Astrocyte of the hippocampus (primary cell): Measurements from ENCODE around the gene PRDX1.
"Not testable (repeated sequence)": the region's sequence is repeated elsewhere in the genome, so short reads cannot be mapped to it uniquely, and the experiment has no call there.

ENCODE experiments used
- DNase-seq: peaks from one replicate; pipeline ENCODE4 v3.0.0; 2011; ENCODE audit warnings: low read depth, low spot score

The PRDX1 gene

DNA sequence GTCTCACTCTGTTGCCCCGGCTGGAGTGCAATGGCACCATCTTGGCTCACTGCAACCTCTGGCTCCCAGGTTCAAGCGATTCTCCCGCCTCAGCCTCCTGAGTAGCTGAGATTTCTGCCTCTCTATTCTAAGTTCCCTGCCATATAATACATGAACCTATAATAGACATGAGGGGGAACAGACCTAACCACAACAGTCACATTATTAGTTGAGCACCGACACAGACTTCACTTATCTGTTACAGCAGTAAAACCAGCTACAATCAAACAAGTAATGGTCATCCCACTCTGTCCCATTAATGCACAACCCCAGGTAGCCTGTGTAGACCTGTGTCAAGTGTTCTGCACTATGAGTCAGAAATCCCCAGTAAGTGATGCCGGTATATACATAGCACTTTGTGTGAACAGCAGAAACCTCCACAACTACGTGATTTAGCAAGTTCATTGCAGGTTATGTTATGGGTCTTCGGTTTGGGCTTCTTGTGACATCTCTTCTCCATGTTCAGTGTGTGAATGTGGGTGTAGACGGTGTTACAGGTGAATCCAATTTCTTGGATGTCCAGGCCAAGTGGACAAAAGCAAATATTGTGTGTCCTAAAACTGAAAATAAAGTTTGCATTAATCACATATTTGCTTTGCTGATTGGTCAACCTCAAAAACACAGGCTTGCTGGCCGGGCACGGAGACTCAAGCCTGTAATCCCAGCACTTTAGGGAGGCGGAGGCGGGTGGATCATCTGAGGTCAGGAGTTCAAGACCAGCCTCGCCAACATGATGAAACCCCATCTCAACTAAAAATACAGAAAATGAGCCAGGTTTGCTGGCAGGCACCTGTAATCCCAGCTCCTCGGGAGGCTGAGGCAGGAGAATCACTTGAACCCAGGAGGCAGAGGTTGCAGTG is 18.0 kb downstream of the PRDX1 start:
- DNase-seq = no peak

DNA sequence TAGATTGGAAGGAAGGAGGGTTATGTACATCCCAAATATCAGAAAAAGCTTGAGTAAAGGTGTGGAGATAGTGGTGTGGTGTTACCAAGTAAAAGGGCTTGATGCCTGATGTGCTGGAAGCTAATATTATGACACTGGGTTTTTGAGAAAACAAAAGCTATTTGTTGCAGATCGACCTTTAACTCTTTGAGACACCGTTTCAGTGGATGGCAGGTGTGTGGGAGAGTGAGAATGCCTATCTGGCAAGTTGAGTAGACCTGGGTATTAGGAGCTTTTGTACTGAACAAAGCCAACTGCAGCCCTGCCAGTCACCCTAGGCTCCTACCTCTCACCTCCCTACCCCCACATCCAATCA is 20.2 kb downstream of the PRDX1 start:
- no peak for DNase-seq

DNA sequence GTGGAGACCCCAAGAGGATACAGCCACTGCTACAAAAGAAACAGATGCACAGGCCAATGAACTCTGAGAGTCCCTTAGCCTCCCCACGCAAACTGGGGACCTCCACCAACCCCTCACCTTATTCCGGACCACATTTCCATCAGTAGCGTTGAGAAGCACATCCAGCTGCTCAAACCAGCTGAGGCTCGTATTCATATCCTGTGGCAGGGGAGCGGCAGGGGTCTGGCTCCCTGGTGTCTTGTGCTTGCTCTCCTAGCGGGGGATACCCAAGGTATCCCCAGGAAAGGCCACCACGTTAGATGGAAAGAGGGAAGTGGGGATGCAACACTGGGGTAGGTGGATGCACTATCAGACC is 22.3 kb downstream of the PRDX1 start:
- DNase-seq = no peak

DNA sequence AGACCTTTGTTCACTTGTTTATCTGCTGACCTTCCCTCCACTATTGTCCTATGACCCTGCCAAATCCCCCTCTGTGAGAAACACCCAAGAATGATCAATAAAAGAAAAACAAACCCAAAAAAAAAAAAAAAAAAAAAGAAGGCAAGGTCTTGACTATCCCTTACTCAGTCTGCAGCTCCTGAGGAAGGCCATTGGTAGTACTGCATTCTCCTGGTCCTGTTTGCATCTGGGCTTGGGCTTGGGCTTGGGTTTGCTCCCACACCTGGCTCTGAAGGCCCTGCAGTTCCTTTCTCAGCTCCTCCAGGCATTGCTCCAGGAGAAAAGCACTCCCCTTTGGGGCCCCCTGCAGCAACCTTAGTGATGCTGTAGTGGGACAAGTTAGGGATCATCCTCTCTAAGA is 23.4 kb downstream of the PRDX1 start:
- DNase-seq = no peak

DNA sequence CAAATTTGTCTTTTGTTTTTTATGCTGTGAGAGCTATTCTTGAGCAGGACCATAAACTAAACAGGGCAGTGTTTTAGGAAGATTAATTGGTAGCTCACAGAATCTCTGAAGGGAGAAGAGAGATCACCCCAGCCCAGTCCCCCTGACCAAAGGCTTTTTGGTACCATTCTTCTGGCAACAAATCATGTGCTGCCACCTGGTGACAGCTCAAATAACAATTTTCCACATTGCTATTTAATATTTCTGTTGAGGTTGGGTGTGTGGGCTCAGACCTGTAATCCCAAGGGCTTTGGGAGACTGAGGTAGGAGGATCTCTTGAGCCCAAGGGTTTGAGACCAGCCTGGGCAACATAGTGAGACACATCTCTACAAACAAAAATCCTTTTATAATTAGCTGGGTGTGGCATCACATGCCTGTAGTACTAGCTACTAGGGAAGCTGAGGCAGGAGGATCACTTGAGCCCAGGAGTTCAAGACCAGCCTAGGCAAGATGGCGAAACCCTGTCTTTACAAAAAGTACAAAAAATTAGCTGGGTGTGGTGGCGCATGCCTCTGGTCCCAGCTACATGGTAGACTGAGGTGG is 28.5 kb downstream of the PRDX1 start:
- DNase-seq = peak; percentile 67

DNA sequence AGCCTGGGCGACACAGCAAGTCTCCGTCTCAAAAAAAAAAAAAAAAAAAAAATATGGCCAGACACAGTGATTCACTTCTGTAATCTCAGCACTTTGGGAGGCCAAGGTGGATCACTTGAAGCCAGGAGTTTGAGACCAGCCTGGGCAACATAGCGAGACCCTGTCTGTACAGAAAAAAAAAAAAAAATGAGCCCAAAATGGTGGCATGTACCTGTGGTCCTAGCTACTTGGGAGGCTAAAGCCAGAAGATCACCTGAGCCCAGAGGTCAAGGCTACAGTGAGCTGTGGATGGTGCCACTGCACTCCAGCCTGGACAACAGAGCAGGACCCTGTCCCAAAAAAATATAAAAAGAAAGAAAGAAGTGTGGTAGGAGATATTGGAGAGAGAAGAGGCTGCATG is 29.0 kb downstream of the PRDX1 start:
- DNase-seq = no peak

GRCh38 chr1:45491487-45492260 is 30.0 kb downstream of the PRDX1 start:
- no peak for DNase-seq

DNA sequence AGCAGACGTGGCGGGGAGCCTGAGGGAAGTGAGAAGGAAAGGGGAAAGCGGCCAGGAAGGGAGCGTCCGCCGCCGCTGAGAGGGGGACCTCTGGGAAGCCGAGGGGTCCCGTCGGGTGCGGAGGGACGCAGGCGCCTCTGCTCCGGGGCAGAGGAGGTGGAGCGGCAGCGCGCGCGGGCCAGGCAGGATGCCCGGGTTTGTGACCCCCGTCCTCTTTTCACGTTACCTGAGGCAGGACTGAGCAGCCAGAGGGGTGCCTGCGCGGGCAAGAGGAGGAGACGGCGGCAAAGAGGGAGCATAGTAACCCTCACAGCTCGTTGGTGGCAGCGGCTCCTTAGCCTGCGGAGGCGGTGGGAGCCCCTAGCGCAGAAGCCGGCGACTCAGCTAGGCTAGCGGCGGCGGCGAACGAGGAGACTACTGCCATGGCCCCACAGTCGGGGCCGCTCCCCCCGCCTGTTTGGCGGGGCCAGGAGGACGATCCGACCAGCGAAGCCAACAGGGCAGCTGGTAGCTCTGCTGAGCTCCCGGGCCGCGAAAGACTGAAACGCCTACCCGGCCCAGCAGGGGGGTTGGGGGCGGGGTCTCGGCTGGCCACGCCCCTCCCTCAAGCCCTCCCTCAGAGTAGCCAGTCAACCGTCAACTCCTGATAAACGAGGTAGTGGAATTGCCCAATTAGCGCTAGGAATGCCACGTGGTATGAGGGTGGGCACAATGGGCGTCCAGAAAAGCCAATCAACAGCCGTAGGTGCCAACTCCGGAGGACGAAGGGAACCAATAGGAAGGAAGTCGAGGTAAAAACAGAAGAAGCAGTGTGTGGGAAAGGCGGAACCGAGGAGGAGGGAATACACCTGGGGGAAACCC is 30.8 kb downstream of the PRDX1 start, which contains the start of gene TESK2:
TESK2 (minus strand) TSS at position 538 of the 861 bp plus-strand sequence. CDS start 33,378 bp downstream, outside the sequence.
- peak; percentile 99 for DNase-seq

DNA sequence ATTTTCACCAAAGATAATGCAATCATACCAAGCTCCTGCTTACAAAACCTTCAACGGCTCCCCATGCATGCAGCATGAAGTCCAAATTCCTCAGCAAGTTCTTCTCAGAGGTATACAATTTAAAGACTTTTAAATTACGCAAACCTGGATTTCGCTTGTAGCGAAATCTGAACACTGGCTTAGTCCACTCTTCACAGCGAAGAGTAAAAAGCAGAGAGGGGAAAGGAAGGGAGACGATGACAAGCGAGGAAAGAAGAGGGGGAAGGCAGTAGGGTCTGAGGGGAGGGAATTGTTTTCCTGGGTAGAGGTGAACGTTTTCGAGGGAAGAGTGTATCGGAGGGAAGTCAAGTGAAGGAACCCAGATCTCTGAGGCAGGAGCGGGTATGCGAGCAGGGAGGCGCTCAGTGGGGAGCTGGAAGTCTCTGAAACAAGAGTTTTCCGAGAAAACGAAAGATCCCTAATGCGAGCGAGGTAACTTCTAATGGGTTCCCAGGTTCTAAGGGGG is 31.5 kb downstream of the PRDX1 start:
- peak; percentile 57 for DNase-seq

- DNase-seq = not testable (repeated sequence)
These were observed 32.3 kb downstream of the PRDX1 start for GRCh38 chr1:45489379-45489778.

GRCh38 chr1:45488666-45489377 is 32.9 kb downstream of the PRDX1 start:
- no peak for DNase-seq

DNA sequence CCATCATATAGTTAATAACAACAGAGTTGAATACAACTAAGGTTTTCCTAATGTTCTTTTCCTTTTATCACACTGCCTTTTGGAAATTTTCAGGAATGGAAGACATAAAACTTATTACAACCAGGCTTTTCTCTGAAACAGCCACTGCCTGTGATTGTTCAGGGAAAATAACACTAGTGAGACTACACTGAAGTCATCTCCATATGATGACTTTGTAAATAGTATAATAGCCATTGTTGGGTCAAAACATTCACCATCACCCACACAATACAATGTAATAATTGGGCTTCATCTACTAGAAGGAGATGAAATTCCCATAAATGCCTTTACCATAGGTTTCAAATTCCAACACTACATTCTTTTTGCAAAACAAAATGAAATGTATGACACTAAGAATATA is 35.7 kb downstream of the PRDX1 start:
- DNase-seq = no peak

- no peak for DNase-seq
These were observed 42.5 kb downstream of the PRDX1 start for GRCh38 chr1:45479039-45479748.

DNA sequence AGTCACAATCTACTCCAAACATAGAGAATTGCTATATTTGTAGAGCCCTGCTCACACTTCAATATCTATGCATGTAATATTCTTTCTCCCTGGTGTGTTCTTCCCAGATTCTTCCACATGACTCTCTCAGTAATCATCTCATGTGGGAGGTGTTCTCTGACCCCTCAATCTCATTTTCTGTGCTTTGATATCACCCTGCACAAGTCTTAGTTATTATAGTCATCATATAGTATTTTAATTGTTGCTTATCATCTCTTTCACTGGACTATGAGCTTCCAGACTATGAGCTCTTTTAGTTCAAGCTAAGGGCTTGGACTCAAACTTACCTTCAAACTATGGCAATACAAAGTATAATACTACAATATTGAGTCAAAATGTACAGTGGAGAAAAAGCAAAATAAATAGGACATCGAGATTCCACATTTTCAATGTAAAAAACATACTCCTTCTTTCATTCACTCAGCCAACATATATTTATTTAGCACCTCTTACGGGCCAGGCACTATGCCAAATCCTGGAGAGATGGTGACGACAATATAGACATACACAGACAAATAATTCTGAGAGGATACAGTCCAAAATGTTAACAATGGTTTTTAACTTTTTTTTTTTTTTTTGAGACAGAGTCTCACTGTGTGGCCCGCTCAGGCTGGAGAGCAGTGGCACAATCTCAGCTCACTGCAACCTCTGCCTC is 43.4 kb downstream of the PRDX1 start:
- DNase-seq = no peak

- no peak for DNase-seq
These were observed 44.0 kb downstream of the PRDX1 start for GRCh38 chr1:45477646-45478045.

DNA sequence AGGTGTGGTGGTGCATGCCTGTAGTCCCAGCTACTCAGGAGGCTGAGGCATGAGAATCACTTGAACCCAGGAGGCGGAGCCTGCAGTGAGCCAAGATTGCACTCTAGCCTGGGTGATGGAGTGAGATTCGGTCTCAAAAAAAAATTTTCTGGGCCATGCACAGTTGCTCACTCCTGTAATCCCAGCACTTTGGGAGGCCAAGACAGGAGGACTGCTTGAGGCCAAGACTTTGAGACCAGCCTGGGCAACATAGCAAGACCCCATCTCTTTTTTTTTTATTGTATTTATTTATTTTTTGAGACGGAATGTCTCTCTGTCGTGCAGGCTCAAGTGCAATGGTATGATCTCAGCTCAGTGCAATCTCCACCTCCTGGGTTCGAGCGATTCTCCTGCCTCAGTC is 47.5 kb downstream of the PRDX1 start:
- not testable (repeated sequence) for DNase-seq

GRCh38 chr1:45473302-45473701 is 48.4 kb downstream of the PRDX1 start:
- no peak for DNase-seq

DNA sequence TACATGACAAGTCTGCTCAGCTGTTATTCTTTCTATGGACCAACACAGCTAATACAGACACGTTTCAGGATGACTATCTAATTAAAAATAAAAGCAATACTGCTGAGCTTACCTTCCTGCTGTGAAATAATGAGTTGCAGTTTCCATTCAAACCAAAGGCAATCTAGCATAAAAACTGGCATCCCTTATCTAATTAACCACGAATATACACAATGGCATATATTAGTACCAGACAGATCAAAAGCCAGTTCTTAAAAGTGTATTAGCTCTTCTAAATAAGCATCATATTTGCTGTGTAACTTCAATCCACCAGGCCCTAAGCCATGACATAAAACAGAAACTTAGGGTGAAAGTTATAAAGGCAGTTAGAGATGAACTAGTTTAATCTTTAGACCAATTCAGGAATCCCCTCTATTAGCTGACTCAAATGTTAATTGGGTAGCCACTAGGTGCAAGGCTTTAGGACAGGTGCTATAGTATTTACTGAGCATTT is 51.3 kb downstream of the PRDX1 start:
- no peak for DNase-seq

GRCh38 chr1:45467353-45467752 is 54.3 kb downstream of the PRDX1 start:
- DNase-seq = peak; percentile 2
